HT1080 (cell line): Measurements from ENCODE around the gene ALDH2. TPM values are rescaled to one million over a fixed set of nuclear protein-coding genes. Genes with fewer than 3 reads are reported as not detected.
"Not testable (repeated sequence)": the region's sequence is repeated elsewhere in the genome, so short reads cannot be mapped to it uniquely, and the experiment has no call there.

ENCODE experiments used
- DNase-seq: peaks from one replicate; pipeline ENCODE4 v3.0.0-alpha.2; 2015; ENCODE audit warnings: low read depth
- total RNA-seq: library from RNA; depleted of rRNA; stranded (reverse); fragments of >200 nt; shearing (Covaris generic); gene quantifications from 2 replicates; pipeline ENCODE4 v1.2.3, GENCODE V29; 2014

The ALDH2 gene
- total RNA-seq, 1 experiment from 2014 or later: 31.7 TPM

DNA sequence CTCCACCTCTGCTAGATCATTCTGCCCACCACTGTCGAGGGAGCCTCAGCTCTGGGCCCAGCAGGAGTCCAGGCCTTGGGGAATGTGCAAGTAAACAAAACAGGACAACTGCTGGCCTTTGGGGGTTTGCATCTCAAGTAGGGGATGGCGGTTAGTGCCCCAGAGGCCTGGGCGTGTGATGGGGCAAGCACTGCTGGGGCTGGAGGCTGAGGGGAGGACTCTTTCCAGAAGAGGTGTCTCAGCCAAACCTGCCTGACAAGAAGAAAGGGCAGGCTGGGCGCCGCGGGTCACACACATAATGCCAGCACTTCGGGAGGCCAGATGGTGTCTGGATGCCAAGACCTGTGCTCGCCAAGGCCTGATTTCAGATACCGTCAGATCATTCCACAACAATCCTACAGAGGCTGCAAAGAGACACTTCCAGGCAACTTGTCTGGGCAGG, 8.6 kb upstream of the ALDH2 start:
- no peak for DNase-seq

DNA sequence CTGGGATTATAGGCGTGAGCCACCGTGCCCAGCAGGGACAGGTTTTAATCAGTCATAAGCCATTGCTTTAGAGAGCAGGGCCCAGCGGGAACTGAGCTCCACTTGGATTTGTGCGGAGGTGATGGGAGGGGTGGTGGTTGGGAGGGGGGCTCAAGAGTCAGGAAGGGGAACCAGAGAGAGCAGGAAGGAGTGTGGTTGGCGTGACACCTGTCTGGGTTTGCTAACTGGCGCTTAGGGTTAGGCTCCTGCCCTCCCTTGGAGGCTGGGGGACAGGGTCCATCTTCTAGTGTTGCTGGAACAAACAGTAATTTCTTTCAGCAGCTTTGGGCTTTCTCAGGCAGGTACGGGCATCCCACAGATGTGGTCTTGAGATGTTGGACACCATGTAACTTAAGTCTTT, 7.5 kb upstream of the ALDH2 start:
- DNase-seq: no peak

DNA sequence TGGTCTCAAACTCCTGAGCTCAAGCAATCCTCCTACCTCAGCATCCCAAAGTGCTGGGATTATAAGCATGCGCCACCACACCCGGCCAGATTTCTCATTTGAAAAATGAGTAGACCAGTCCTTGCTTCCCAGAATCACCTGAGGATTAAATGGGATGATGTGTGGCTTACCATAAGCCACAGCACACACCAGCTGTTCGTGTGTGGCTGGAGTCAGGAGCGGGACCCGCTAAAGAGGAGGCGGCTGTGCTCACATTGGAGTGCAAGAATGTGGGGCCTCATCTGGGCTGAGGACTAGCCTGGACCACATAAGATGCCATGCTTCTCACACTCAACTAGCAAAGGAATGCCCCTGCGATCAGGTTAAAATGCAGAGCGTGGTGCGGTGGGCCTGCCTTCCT, 6.7 kb upstream of the ALDH2 start:
- DNase-seq: no peak

DNA sequence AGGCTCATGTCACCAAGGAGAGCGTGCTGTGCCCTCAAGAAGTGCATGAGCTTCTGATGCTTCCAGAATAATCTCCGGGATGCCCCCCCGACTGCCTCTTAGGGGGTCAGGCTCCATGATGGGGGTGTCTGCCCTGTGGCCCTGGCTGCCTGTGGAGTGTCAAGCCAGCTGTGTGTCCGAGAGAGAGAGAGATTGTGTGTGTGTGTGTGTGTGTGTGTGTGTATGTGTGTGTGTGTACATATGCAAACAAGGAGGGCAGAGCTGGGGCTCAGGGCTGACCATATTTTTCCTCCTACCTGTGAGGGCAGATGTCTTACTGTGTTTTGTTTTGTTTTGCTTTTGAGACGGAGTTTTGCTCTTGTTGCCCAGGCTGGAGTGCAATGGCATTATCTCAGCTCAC, 5.6 kb upstream of the ALDH2 start:
- no peak for DNase-seq

DNA sequence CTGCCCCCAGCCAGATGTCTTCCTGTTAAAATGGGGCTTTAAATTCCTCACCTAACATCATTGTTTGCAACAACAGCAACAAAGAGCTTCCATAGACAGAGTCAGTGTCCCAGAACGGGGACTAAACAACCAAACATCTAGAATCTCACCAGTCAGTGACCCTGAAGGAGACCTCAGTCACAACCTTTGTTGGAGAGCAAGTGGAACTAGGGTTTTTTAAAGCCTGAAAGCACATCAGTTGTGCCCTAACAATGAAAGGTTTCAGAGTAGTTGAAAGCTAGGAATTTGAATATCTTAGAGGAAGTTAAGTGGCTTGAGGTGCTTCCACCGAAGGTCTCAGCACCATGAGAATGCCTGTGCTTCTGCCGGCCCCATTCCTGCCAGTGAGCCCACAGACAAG, 5.0 kb upstream of the ALDH2 start:
- no peak for DNase-seq

DNA sequence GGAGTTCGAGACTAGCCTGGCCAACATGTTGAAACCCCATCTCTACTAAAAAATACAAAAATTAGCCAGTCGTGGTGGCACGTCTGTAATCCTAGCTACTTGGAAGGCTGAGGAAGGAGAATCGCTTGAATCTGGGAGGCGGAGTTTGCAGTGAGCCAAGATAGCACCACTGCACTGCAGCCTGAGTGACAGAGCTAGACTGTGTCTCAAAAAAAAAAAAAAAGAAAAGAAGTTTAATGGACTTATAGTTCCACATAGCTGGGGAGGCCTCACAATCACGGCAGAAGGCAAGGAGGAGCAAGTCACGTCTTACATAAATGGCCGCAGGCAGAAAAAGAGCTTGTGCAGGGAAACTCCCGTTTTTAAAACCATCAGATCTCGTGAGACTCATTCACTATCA, 3.2 kb upstream of the ALDH2 start:
- DNase-seq: not testable (repeated sequence)

DNA sequence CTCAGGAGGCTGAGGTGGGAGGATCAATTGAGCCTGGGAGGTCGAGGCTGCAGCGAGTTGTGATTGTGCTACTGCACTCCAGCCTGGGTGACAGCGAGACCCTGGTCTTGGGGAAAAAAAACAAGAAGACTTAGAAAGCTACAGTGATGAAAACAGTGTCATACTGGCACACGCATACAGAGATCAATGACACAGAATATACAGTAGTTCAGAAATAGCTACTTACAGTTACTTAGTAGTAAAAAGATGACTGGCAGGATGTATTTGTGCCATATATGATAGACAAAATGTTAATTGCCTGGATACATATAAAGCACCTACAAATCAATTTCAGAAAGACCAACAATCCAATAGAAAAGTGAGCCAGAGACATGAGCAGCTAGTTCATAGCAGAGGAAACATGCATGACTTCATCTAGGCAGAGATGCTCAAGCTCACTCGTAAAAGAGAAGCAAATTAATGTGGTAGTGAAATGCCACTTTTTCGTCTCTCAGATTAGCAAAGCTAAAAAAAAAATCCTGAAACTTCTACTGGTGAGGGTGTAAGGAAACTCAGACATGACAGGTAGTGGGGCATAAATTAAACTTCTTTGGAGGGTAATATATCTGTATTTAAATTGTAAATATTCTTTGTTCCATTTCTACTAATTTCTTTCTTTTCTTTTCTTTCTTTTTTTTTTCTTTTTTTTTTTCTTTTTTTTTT, 2.5 kb upstream of the ALDH2 start:
- DNase-seq: no peak

DNA sequence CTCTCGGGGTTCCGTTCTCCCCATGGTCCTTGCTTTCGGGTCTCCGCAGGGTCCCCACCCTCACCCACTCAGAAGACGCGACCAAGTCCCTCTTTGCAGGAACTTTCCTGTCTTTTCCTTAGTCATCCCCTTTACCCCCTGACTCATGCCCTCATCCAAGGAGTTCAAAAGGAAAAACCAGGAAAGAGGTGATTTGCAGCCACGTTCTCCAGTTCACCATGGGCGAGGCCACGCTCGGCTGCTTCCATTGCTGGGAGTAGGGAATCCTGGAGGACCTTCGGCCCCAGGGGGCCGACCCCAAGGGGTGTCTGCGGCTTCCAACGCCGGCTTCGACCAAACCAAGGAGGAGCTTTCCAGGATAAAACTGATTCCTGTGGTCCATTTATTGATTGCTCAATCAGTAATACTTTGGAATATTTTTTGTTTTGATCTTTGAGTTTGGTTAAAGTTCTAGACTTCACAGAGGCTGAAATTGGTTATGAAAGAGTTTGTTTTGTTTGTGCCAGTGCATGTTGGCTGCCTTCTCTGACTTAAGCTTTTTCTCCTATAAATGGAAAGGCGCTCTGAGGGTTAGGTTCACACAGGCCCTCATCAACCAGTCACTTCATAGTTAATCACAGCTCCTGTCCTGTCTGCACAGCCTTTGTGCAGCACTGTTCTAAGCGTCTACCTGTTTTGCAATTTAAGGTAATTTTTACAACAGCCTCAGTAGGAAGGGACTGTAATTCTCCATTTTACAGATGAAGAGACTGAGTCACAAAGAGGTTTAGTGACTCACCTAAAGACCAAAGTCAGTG, 827 bp downstream of the ALDH2 start:
- DNase-seq: peak; percentile 62

DNA sequence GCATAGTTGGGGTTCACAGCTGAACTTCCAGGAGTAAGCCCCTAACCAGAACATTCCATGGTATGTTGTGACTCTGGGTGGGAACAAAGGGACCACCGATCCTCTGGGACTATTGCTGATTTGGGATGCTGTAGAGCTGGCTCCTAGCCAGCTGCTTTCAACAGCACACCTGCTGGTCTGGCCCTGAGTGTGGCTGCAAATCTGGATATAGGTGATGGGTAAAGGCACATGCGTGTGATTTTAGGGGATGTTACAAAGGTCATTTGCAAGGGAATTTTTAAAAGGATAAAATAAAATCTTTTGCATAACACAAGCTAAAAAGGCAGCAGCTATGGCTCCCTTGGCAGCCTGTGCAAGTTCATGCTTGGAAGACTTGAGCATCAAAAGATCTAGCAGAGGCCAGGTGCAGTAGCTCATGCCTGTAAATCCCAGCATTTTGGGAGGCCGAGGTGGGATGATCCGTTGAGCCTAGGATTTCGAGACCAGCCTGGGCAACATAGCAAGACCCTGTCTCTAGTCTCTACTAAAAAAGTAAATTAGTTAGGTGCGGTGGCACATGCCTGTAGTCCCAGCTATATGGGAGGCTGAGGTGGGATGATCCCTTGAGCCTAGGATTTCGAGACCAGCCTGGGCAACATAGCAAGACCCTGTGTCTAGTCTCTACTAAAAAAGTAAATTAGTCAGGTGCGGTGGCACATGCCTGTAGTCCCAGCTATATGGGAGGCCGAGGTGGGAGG, 1.6 kb downstream of the ALDH2 start:
- DNase-seq: no peak

DNA sequence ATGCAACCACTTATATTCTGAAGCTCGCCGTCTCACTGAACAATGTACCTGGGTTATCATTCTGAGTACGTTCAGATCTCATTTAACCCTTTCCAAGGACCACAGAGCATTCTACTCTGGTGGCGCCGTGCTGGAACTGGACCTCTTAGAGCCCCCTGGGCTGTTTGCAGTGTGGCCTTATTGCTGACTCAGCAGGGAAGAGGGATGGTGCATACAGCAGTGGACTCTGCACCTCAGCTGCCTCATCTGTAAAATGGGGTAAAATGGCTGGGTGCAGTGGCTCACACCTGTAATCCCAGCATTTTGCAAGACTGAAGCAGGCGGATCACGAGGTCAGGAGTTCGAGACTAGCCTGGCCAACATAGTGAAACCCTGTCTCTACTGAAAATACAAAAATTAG, 2.9 kb downstream of the ALDH2 start:
- DNase-seq: no peak

DNA sequence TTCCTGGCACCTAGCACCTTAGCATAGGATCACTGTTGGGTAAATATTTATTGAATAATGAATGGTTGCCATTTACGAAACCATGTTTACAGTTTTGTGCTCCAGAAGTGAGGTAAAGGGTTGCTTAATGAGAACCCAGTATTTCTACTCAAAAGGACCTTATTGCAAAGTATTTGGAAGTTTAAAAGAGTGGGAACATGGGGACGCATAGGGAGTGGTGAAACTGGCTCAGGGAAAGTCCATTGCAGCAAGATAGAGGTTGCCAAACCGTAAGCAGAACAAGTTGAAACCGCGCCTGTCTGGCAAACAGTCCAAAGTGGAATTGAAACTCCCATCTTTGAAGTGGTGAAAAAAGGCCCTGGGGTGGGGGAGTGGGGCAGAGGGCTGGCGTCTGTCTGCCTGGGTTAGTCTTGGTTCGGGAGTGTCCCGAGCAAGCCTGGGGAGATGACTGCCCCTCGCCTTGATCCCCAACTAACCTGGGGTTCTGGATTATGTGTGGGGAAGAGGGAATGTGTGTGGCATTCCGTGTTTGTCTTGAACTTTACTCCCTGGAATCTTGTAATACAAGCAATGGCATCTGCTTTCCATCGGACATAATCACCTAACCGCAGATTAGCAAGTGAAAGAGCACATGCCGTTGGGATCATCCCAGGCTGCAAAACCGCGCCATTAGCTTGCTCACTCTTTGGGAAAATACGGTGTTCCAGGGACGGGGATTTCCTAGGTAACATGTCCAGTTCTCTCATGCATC, 7.2 kb downstream of the ALDH2 start:
- DNase-seq: no peak

DNA sequence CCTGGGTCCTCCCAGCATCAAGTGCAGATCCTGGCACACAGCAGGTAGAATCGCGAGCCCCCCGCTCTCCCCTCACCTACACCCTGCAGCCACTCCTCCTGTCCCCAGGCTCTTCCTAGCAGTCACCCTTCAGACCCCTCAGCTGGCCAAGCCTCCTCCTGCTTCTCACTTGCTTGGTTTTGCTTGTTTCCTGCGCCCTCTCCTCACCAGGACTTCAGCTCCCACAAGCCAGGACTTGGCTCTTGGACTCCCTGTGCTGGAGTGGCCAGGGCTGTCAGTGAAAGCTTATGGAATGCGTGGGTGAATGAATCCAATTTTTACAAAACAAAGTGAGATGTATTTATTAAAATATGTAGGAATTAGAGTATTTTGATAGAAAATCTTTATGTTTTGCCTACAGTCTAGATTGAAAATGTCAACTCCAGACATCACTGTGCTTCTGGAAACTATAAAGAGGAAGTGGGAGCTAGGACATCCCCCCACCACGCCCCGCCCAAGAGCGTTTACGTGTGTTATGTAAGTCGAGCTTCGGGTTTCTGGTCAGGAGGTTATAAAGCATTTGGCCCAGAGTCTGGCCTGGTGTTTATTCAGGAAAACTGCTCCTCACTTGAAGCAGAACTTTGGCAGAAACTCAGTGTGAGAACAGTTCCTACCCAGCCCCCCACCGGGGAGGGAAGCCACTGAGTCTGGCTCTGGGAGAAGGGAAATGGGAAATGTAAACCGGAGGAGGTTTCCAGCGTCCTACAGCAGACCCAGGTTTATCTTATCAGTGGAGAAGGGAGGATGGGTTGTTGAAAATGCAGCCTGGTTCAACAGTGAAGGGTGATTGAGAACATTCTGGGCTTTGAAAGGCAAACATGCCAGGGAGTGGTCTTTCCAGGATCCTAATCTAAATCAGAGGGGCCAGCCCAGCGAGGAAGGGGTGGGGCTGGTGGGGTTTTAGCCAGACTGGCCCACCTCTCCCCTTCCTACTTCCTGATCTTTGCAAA, 8.8 kb downstream of the ALDH2 start:
- no peak for DNase-seq

DNA sequence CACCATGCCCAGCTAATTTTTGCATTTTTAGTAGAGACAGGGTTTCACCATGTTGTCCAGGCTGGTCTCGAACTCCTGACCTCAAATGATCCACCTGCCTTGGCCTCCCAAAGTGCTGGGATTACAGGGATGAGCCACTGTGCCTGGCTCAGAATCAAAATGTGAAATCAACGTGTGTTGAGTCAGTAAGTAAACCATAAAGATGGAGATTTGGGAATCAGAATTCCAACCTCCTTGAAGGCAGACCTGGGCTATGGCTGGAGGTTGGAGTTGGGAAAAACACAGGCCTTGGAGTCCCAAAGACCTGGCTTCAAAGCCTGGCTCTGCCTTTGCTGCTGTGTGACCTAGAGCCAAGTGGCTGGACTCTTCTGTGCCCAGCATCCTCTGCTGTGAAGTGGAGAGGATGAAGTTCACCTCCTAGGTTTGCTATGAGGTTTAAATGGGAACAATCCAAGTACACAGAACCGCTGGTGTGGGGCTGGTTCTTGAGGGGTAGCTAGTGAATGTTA, 10.2 kb downstream of the ALDH2 start:
- no peak for DNase-seq

DNA sequence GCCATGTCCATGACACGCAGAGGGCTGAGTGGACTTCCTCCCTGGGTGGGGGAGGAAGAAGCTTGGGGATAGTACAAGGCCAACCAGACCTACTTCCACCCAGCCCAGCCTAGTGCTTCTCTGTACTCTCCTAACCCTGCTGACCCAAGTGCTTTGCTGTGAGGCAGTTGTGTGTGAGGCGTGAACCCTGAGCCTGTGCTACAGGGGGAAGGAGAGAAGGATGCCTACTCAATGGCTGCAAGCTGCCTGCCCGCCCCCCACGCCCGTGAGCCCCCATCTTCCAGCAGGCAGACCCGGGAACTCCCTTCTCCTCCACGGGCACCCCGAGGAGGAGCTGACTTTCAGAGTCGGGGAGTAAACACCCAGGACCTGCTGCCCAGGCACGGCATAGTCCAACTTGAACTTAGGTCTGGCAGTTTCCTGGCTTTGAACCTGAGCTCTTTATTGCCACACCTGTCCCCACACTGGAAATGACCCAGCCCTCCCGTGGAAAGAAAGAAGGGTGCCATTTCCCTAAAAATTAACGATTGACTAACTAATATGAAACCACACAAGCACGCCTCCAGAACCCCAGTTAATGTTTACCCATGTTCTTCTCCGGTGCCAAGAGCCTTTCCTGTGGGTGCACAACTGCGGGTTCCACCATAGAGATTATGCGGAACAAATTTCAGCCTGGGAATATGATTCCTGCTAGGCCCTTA, 10.8 kb downstream of the ALDH2 start:
- no peak for DNase-seq

DNA sequence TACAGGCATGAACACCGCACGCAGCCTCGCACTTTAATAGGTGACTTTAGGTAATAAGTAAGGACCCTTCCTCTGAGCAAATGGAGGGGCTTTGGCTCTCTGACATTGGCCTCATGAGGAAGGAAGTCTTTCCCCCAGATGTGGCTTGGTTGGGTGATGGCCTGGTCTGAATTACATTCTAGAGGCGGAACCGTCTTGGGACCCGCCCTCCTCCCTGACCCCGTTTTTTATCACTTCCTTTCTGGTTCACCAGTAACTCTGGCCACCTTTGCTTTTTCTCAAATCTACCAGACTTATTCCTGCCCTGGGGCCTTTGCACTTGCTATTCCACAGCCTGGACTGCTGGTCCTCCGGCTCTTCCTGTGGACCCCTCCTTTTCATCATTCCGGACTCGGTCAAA, 13.4 kb downstream of the ALDH2 start:
- no peak for DNase-seq

DNA sequence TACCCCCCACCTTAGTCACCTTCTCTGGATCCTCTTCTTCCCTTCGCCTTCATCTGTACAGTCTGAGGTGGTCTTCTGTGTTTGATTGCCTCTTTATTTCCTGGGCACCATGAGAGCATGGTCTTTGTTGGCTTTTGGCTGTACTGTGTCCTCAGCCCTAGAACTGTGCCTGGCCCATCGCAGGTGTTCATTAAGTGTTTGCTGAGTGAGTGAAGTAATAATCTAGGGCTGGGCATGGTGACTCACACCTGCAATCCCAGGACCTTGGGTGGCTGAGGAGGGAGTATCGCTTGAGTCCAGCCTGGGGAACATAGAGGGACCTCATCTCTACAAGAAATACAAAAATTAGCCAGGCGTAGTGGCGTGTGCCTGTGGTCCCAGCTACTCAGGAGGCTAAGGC, 13.9 kb downstream of the ALDH2 start:
- no peak for DNase-seq

DNA sequence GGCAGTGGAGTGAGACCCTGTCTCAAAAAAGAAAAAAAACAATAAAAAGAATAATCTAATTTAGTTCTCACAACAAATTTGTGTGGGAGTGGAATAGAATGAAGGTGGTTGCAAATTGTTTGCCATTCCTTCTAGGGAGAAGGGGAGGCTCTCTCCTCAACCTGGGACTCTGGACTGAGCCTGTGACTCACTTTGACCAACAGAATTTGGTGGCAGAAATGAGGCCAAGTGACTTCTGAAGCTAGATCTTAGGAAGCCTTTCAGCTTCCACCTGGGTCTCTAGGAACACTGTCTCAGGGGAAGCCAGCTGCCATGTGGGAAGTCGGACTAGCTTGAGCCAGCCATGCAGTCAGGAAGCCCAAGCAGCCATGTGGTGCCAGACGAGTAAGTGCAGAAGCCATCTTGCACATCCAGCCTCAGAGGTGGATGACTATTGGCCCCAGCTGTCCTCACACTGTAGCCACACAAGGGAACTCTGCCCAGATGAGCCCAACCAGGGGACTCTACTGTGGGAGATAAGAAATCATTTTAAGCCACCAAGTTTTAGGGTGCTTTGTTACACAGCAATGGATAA, 14.4 kb downstream of the ALDH2 start:
- no peak for DNase-seq

DNA sequence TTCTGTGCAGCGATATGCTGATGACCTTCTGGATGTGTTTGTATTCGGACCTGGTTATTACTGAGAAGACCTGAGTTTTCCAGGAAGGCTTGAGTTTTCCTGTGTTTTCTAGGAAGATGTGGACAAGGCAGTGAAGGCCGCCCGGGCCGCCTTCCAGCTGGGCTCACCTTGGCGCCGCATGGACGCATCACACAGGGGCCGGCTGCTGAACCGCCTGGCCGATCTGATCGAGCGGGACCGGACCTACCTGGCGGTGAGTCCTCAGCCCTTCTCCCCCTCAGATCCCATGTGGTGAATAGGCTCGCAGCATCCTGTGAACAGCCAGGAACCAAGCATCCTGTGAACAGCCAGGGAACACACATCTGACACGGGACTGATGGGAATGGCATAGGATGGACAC, 16.3 kb downstream of the ALDH2 start:
- DNase-seq: no peak

DNA sequence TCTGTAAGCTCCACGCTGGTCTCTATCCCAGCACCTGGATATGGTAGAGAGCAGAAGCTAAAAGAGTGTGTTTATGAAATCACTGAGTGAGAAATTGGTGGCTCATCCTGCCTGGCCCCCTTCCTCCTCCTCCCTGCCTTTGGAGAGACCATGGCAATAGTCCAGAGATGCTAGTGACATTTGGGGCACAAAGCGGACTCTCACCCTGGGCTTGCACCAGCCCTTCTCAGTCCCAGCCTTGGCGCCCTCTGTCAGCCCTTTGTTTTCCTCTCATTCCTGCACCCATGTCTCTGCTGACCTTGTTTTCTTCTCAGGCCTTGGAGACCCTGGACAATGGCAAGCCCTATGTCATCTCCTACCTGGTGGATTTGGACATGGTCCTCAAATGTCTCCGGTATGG, 18.2 kb downstream of the ALDH2 start:
- DNase-seq: no peak
